NCI-H1930 (cell line): ENCODE measurements around the gene OR52H1.
"Not testable (repeated sequence)": the region's sequence is repeated elsewhere in the genome, so short reads cannot be mapped to it uniquely, and the experiment has no call there.

ENCODE experiments used
- DNase-seq, 2 experiments: peaks; one replicate each; lab custom pipeline; 2025; lab: John Stamatoyannopoulos, UW

Gene OR52H1

GRCh38 chr11:5548440-5548839, at the start of gene OR52H1:
Gene OR52H1 (minus strand): TSS chr11:5548540. CDS start chr11:5545505, 3,035 bp downstream.
- no peak for DNase-seq

DNA sequence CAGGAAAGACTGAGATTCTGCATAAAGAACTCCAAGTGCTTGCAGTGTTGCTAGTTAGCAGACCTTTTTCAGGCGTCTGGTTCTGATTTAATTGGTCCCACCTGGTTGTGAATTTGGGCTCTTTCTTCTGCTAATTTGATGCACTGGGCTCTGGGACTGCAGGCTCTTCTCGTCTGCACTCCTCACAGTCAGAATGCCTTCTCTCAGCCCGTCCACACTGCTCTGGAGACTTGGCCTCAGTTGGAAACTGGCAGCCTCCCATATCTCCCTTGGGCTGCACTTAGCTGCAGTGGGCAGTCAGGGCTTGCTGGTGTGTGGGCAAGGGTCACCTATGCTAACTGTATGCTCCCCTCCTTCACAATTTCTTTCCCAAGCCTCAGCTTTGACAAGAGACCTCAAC, 49.6 kb upstream of the OR52H1 start:
- no peak for DNase-seq

GRCh38 chr11:5596607-5597201, 48.4 kb upstream of the OR52H1 start, which contains the start of gene TRIM6:
Gene TRIM6 (plus strand): TSS chr11:5596637. CDS start chr11:5596898, 261 bp downstream.
- DNase-seq: no peak

DNA sequence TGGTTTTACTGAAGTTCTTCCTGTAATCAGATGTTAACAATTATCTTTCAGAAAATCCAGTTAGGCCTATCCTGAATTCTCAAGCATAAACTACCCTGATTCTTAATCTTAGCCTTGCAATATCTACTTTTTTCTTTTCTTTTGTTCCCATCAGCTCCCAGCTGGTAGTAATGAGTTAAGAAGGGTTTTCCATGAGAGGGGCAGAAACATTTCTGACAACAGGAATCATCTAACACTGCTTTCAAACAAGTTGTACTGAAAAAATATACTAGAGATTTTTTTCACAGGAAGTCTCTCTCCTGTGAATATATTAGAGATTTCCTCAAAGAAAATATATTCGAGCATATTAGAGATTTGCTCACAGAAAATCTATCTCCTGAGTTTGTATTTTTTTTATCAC, 44.8 kb upstream of the OR52H1 start:
- DNase-seq: no peak

DNA sequence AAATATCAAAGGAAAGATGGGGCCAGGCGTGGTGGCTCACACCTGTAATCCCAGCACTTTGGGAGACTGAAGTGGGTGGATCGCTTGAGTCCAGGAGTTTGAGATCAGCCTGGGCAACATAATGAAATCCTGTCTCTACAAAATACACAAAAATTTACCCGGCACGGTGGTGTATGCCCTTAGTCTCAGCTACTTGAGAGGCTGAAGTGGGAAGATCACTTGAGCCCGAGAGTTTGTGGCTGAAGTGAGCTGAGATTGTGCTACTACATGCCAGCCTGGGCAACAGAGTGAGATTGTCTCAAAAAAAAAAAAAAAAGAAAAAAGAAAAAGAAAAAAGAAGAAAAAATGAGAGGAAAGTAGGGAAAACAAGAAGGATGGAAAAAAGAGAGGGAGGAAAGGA, 44.3 kb upstream of the OR52H1 start:
- DNase-seq: no peak

DNA sequence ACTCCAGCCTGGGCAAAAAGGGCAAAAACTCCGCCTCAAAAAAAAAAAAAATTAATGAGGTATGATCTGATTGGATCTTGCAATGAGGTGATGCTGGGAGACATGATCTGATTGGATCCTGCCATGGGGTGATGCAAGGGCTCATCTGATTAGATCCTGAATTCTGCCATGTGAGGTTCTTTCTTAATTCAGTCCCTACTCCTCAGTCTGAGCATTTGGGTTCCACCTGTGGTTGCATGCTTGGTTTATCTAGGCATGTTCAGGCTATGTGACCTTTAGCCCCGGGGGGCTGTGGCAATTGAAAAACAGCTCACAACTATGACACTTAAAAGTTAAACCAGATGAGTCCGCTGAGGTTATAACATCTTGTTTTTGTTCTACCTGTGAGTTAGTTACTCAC, 43.3 kb upstream of the OR52H1 start:
- DNase-seq: no peak

GRCh38 chr11:5589906-5590305, 41.6 kb upstream of the OR52H1 start:
- DNase-seq: not testable (repeated sequence)

- DNase-seq: not testable (repeated sequence)
These were observed 36.1 kb upstream of the OR52H1 start for GRCh38 chr11:5584458-5584857.

DNA sequence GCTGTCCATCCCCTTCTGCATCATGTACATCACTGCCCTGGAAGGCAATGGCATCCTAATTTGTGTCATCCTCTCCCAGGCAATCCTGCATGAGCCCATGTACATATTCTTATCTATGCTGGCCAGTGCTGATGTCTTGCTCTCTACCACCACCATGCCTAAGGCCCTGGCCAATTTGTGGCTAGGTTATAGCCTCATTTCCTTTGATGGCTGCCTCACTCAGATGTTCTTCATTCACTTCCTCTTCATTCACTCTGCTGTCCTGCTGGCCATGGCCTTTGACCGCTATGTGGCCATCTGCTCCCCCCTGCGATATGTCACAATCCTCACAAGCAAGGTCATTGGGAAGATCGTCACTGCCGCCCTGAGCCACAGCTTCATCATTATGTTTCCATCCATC, 32.7 kb upstream of the OR52H1 start:
- no peak for DNase-seq

- DNase-seq: no peak
These were observed 32.2 kb upstream of the OR52H1 start, which contains the start of gene OR52B6 for GRCh38 chr11:5580577-5580976. Gene OR52B6 (plus strand): TSS chr11:5580877. CDS start chr11:5580877, 0 bp downstream.

GRCh38 chr11:5577101-5577500, 28.8 kb upstream of the OR52H1 start:
- no peak for DNase-seq

DNA sequence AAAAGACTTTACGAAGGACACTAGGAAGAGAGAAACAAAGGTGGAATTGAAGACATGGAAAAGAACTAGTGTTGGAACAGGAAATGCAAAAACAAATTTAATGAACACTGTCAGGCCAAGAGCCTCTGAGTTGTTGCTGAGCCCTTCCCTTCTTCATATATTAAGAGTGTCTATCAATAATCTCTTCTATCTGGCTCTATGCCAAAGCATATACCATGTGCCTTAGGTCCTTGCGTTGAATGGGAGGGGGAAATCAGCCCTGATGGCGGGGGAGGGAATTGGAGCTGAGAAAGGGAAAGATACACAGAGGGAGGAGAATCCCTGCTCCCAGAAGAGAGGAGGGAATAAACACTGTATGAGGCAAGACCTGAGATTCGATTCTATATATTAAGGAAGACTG, 26.8 kb upstream of the OR52H1 start:
- no peak for DNase-seq

GRCh38 chr11:5574654-5575053, 26.3 kb upstream of the OR52H1 start:
- no peak for DNase-seq

- DNase-seq: no peak
These were observed 16.1 kb upstream of the OR52H1 start for GRCh38 chr11:5564259-5565019.

DNA sequence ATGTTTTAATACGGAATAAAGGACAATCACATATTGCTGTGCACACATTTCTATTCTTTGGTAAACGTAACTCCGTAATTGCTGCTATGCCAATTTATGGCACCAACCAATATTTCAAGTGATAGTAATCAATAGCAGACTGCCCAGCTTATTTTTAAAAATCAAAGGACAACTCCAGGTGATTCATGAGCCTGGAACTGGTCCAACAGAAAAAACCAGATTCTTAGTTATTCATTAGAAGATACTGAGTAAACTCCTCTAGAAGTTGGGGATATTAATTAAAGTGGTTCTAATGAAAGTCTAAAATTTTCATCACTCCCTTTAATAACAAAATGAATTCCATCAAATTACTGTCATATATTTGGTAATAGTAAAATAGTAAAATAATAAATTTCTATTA, 9.4 kb upstream of the OR52H1 start:
- DNase-seq: no peak

DNA sequence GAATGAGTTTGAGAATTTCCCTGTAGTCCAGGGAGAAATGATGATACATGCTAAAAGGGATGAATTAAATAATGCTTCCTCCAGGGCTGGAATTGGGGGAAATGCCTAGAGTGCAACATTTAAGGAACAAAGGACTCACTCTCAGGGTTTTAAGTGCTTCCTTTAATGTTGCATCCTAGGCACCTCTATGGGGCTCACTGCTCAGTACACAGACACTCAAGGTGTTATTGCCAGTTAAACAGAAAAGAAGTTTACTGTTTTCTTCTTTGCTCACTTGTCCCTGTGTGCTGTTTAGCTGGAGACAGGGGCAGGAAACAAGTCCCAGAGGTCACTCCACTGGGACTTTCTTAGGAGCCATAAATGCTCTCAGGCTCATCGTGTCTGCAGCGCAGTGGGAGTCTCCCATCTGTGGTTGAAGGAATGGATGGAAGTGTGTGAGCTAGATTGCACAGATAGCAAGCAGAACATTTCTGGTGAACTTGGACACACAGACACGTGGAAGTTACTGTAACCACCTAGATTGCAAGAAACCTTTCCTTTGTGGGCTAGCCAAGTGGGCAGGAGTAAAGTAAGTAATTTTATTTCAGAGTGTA, 8.4 kb upstream of the OR52H1 start:
- DNase-seq: no peak

- DNase-seq: no peak
These were observed 5.0 kb upstream of the OR52H1 start for GRCh38 chr11:5553343-5553742.

DNA sequence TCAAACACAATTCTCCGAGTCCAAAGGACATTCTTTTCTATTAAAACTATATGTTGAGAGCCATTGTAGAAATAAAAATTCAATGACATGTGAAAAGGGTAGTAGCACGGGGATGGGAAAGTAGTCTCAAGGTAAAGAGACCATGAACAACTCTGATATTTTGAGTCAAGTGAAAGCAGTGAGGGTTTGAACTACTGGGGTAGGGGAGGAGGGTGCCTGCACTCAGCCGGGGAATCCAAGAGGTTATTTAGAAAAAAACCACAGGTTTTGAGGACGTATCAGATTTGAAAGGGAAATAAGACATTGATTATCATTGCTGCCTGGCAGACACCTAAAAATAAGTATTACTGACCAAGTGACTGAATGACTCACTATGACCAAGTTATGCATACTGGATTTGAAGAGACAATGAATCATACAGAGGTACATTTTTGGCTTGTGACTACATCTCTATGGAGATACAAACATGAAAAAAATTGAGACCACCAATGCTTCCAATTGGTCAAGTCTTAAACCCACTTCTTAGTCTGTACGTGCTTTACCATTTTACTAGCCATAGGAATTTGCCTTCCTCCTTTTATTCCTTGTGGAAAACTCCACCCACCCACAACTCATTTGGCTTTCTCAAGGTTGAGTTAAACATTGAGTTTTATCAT, 2.2 kb upstream of the OR52H1 start:
- no peak for DNase-seq

DNA sequence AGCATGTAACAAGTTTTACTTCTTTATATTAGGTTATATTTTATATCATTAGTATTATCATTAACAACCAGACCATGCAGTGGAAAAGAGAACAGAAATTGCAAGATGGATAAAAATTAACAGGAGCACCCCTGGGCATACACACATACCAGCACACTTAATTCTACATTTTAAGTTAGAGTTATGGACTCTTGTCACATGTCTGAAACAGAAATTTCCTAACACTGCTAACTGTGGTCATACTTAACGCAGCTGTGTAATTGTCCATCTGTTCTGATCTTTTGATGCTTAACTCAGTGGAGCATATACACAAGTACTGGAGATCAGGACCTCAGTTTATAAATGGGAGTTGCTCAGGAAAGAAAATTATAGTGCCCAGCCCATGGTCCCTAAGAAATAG, 358 bp downstream of the OR52H1 start:
- DNase-seq: no peak

DNA sequence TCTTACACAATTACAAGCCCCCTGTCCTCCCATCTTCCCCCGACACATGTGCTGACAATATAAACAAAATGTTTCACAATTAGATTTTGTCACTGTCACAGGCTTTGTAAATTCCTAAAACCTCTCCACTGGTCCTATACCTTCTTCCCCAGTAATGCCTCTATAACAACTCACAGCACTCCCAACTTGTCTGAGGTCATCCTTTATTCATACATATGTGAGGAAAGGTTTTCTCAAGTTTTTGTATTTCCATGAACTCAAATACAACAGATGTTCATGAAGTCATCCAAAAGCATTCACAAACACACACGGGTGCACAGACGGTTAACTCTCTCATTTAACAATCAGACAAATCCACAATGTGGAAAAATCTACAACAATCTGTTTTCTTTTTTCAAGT, 1.9 kb downstream of the OR52H1 start:
- DNase-seq: no peak

- no peak for DNase-seq
These were observed 6.9 kb downstream of the OR52H1 start for GRCh38 chr11:5541427-5541826.

DNA sequence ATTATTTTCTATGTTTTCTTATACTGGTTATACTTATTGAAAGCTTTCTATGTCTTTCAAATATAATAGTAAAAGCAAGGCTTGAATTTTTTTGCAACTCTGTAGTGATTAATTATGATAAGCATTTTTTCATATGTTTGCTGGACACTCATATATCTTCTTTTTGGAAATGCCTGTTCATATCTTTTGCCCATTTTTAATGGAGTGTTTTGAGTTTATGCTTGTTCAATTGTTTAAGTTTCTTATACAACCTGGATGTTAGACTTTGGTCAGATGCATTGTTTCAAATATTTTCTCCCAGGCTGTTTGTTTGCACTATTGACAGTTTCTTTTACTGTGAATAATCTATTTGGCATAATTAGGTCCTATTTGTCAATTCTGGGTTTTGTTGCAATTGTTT, 11.9 kb downstream of the OR52H1 start:
- no peak for DNase-seq

DNA sequence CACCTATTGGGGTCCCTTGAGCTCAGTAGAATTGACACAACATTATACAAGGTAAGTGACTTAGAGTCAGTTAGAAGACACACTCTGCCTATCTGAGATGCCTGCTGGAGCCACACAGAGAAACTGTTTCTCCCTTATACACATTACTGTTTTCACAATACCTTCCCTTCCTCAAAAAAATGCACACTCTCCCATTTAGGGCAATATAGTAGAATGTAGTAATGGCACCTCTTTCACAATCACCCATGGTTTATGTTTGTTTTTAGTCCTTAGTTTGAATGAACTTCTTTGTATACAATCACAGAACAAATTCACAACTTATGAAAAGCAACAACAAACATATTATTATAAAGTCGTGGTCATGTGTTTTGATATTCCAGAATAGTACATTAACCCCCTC, 14.3 kb downstream of the OR52H1 start:
- DNase-seq: no peak
